Suprapubic skin (tissue), 4 donors: ENCODE measurements around the gene PARD3B. TPM values are rescaled to one million over a fixed set of nuclear protein-coding genes. Genes with fewer than 3 reads are reported as not detected.

Source experiments
- DNase-seq, 2 donors: peaks; one replicate each; pipeline ENCODE4 v3.0.0-alpha.2; 2019; ENCODE audit warnings: low spot score in 2 of 2
- H3K27ac ChIP-seq: fragments of 200-600 bp; sonication (generic); one replicate; pipeline ENCODE4 v1.5.1; 2019
- H3K27me3 ChIP-seq: fragments of 200-600 bp; sonication (generic); one replicate; pipeline ENCODE4 v1.5.1; 2019
- H3K36me3 ChIP-seq: fragments of 200-600 bp; sonication (generic); one replicate; pipeline ENCODE4 v1.5.1; 2019
- H3K4me1 ChIP-seq: fragments of 200-600 bp; sonication (generic); one replicate; pipeline ENCODE4 v1.5.1; 2019
- H3K4me3 ChIP-seq: fragments of 200-600 bp; sonication (generic); one replicate; pipeline ENCODE4 v1.5.1; 2019; ENCODE audit warnings: mild to moderate bottlenecking
- H3K9me3 ChIP-seq: fragments of 200-600 bp; sonication (generic); one replicate; pipeline ENCODE4 v1.5.1; 2019
- CTCF ChIP-seq, 2 donors: fragments of 200-600 bp in 1 of 2; fragments of 450-650 bp in 1 of 2; sonication (generic) in 1 of 2; IDR thresholded peaks; one replicate each; pipeline ENCODE4 v1.5.1; 2016 to 2019; ENCODE audit warnings: antibody characterized with exemption in 2 of 2, mild to moderate bottlenecking in 1 of 2, moderate library complexity in 1 of 2
- EP300 ChIP-seq: sonication (generic); formaldehyde crosslinking; IDR thresholded peaks from one replicate; pipeline ENCODE4 v1.6.1; 2017; ENCODE audit warnings: antibody characterized with exemption
- POLR2A ChIP-seq, 2 donors: fragments of 450-650 bp; IDR thresholded peaks; one replicate each; pipeline ENCODE4 v1.6.1; 2017; ENCODE audit warnings: antibody characterized with exemption in 2 of 2, mild to moderate bottlenecking in 2 of 2, moderate library complexity in 2 of 2
- POLR2AphosphoS5 ChIP-seq, 3 donors: sonication (generic); formaldehyde crosslinking; IDR thresholded peaks; one replicate each; pipeline ENCODE4 v1.6.1; 2017; ENCODE audit warnings: antibody characterized with exemption in 3 of 3
- whole genome bisulfite sequencing: methylation state at CpG from one replicate; pipeline ENCODE4 v1.1.5; 2018; 5-methylcytosine and 5-hydroxymethylcytosine counted together
- total RNA-seq, 4 donors: library from RNA; depleted of rRNA; stranded (reverse); fragments of >200 nt; gene quantifications; one replicate each; pipeline ENCODE4 v1.1.0, GENCODE V29; 2016

PARD3B gene
- total RNA-seq, 4 donors from 2014 or later = 12.5 to 18.9 (median 15.5) TPM

DNA sequence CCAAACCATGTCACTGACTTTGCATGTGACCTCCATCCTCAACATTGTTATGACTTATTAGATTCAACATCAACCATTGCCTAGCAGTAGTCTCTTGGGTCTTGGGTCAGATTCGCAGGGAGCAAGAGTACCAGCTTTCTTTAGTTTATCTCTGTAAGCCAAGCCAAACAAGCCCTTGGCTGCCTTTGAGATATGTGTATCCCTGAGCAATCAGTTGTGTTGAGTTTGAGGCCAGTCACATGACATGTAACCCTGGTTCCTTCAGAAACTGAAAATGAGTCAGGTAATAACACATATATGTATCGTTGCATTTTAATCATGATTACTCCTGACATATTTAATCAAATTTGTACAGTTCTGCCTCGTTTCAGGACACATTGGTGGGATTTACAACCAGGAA is 173.3 kb downstream of the PARD3B start:
- no peak overlapping the region for H3K27ac ChIP-seq
- 91% methylated on average over 3 of the region's 3 CpGs for WGBS
- H3K4me3 ChIP-seq = no peak overlapping the region
- H3K4me1 ChIP-seq = no peaks in the 10 kb centered on the region
- no peaks in the 10 kb centered on the region for H3K27me3 ChIP-seq
- H3K36me3 ChIP-seq = no peaks in the 10 kb centered on the region
- TF ChIP-seq EP300 (no peak), POLR2AphosphoS5 (IDR thresholded peaks at IDR 0.05) (no peak), CTCF (IDR thresholded peaks at IDR 0.05) (no peak), POLR2A (IDR thresholded peaks at IDR 0.05) (no peak)
- DNase-seq = no peak
- no peaks in the 10 kb centered on the region for H3K9me3 ChIP-seq

GRCh38 chr2:204720874-204721273 is 175.6 kb downstream of the PARD3B start:
- Histone ChIP-seq H3K4me3 (no peak overlapping the region), H3K36me3 (no peaks in the 10 kb centered on the region), H3K4me1 (no peaks in the 10 kb centered on the region), H3K9me3 (no peaks in the 10 kb centered on the region), H3K27ac (no peak overlapping the region), H3K27me3 (no peaks in the 10 kb centered on the region)
- WGBS = 98% methylated on average over 2 of the region's 2 CpGs
- no peak for DNase-seq
- no peak for TF ChIP-seq EP300
- no peak for TF ChIP-seq POLR2A (IDR thresholded peaks at IDR 0.05)
- no peak for TF ChIP-seq POLR2AphosphoS5 (IDR thresholded peaks at IDR 0.05)

DNA sequence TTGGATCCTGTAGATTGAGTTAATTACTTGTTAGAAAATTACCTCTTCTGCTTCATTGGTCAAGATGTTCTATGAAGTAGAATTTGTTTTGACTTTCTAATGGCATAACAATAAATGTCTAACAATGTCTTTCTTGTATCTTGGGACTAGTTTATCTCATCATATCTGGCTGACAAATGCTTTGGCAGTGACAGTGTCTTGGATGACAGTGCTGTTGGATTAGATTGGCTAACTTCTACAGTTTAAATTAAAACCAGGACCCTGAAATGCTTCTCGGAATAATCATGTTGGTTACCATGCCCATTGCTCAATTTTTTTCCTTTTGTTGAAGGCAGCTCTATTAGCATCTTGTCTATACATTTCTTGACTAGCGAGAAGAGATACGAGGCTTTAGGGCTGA is 176.9 kb downstream of the PARD3B start:
- 76% methylated on average over 3 of the region's 3 CpGs for WGBS
- no peak for DNase-seq
- H3K9me3 ChIP-seq = no peaks in the 10 kb centered on the region
- peak overlapping the region; percentile 37 for H3K27ac ChIP-seq
- TF ChIP-seq CTCF (IDR thresholded peaks at IDR 0.05) (no peak), POLR2AphosphoS5 (IDR thresholded peaks at IDR 0.05) (no peak), EP300 (no peak), POLR2A (IDR thresholded peaks at IDR 0.05) (no peak)
- no peaks in the 10 kb centered on the region for H3K27me3 ChIP-seq
- no peaks in the 10 kb centered on the region for H3K36me3 ChIP-seq
- no peaks in the 10 kb centered on the region for H3K4me1 ChIP-seq
- H3K4me3 ChIP-seq = no peak overlapping the region

DNA sequence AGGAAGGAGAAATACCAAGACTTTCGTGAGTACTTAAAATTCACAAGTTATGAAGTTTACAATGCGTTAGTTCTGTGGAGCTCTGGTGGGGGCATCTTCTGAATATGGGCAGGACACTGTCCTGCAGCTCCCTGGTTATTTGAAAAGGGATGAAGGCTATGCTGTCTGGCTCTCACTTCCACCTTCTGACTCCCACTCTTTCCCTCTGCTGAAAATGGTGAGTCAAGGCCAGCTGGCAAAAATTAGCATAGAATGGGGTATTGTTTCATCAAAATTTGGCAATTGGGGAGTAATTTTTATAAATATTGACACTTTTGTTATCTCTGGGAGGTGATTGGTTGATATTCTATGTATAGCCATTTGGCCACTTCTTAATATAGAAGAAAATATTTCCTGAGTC is 177.4 kb downstream of the PARD3B start:
- Histone ChIP-seq H3K9me3 (no peaks in the 10 kb centered on the region), H3K36me3 (no peaks in the 10 kb centered on the region), H3K4me1 (no peaks in the 10 kb centered on the region), H3K27me3 (no peaks in the 10 kb centered on the region), H3K27ac (peak overlapping the region; percentile 37), H3K4me3 (no peak overlapping the region)
- no peak for DNase-seq
- no peak for TF ChIP-seq POLR2AphosphoS5 (IDR thresholded peaks at IDR 0.05)
- TF ChIP-seq POLR2A (IDR thresholded peaks at IDR 0.05) = no peak
- TF ChIP-seq EP300 = no peak
- TF ChIP-seq CTCF (IDR thresholded peaks at IDR 0.05) = no peak
- 75% methylated on average over 2 of the region's 2 CpGs for WGBS

GRCh38 chr2:204725693-204726360 is 180.6 kb downstream of the PARD3B start:
- Histone ChIP-seq H3K4me1 (no peaks in the 10 kb centered on the region), H3K27ac (no peak overlapping the region), H3K27me3 (no peaks in the 10 kb centered on the region), H3K36me3 (no peaks in the 10 kb centered on the region), H3K9me3 (no peaks in the 10 kb centered on the region), H3K4me3 (no peak overlapping the region)
- no peak for DNase-seq
- no peak for TF ChIP-seq EP300
- TF ChIP-seq POLR2AphosphoS5 (IDR thresholded peaks at IDR 0.05) = no peak
- TF ChIP-seq CTCF (IDR thresholded peaks at IDR 0.05) = no peak
- TF ChIP-seq POLR2A (IDR thresholded peaks at IDR 0.05) = no peak
- WGBS = 97% methylated on average over 3 of the region's 3 CpGs

DNA sequence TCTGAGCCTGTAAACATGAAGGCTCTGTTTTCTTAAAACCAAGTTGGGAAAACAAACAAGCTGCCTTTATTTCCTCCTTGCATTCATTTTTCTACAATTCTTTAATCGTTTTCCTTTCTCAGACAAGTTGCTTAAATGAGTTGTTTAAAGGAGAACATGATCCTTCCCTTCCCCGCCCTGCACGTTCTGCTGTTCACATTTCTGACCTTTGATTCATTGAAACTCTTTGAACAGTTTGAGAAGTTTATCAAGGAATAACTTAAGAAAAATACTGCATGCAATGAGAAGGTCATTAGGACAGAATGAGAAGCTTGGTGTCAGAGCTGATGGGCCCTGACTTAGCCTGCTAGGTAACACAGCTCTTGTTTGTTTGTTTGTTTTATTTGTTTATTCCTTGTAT is 181.6 kb downstream of the PARD3B start:
- Histone ChIP-seq H3K9me3 (no peaks in the 10 kb centered on the region), H3K4me1 (no peaks in the 10 kb centered on the region), H3K4me3 (no peak overlapping the region), H3K27me3 (no peaks in the 10 kb centered on the region), H3K36me3 (no peaks in the 10 kb centered on the region), H3K27ac (no peak overlapping the region)
- TF ChIP-seq POLR2A (IDR thresholded peaks at IDR 0.05) = no peak
- no peak for TF ChIP-seq POLR2AphosphoS5 (IDR thresholded peaks at IDR 0.05)
- no peak for TF ChIP-seq EP300
- no peak for TF ChIP-seq CTCF (IDR thresholded peaks at IDR 0.05)
- DNase-seq = no peak
- 90% methylated on average over 3 of the region's 3 CpGs for WGBS
